ENCODE data around the gene PRKAR1B.

PRKAR1B gene

GRCh38 chr7:767580-767940 lies 40.5 kb upstream of the PRKAR1B start:
- H3K9me3 ChIP-seq (replicated peaks in 1 of 2; ENCODE audit: control insufficient read depth in 2 of 2, insufficient read depth in 1 of 2, low read depth in 1 of 2, low read length in 2 of 2) = peaks cover 5 to 6% of the 10 kb centered on the region in 2 donors
- H2BK15ac ChIP-seq (ENCODE audit: low read length) = no peak overlapping the region
- H3K14ac ChIP-seq (ENCODE audit: low read length) = no peak overlapping the region
- peak overlapping the region; percentile 55 for H3K23ac ChIP-seq (ENCODE audit: low read depth, low read length, poor library complexity)
- H3K4me2 ChIP-seq (ENCODE audit: insufficient read depth, low read length, poor library complexity, severe bottlenecking) = no peak overlapping the region
- no peak overlapping the region for H2BK120ac ChIP-seq (ENCODE audit: low read depth, low read length)
- no peak overlapping the region for H3K4me3 ChIP-seq (ENCODE audit: low read length in 2 of 2)
- no peak overlapping the region for H3K4ac ChIP-seq (ENCODE audit: low read length)
- DNase-seq (ENCODE audit: low spot score) = no peak
- H4K8ac ChIP-seq (ENCODE audit: low read depth, low read length) = no peak overlapping the region
- no peak overlapping the region for H2AFZ ChIP-seq (ENCODE audit: low read length)
- H3K27ac ChIP-seq (replicated peaks; ENCODE audit: low read length) = no peak overlapping the region
- WGBS, 2 donors (ENCODE audit: extremely low coverage in 2 of 2, insufficient read length in 2 of 2, insufficient replicate concordance in 1 of 2) = no CpG with 5 or more reads among the region's 21 CpGs
- peak overlapping the region; percentile 90 for H2BK12ac ChIP-seq (ENCODE audit: low read length)
- no peaks in the 10 kb centered on the region for H3K27me3 ChIP-seq (ENCODE audit: control insufficient read depth in 3 of 3, insufficient read depth in 3 of 3, low read depth in 1 of 3, low read length in 3 of 3)
- H3K18ac ChIP-seq (ENCODE audit: low read length) = no peak overlapping the region
- H3K9ac ChIP-seq (ENCODE audit: low read depth, low read length, poor library complexity) = peak overlapping the region; percentile 70
- H2BK5ac ChIP-seq (ENCODE audit: low read length) = no peak overlapping the region
- H3K79me1 ChIP-seq (ENCODE audit: low read depth, low read length) = peaks cover 9% of the 10 kb centered on the region
- no peak overlapping the region for H4K91ac ChIP-seq (ENCODE audit: low read depth, low read length, poor library complexity)
- no peaks in the 10 kb centered on the region for H3K4me1 ChIP-seq (ENCODE audit: control insufficient read depth in 2 of 2, insufficient read depth in 1 of 2, low read depth in 1 of 2, low read length in 2 of 2)
- no peak overlapping the region for H2AK5ac ChIP-seq (ENCODE audit: low read depth, low read length)
- H3K36me3 ChIP-seq (replicated peaks in 1 of 2; ENCODE audit: control insufficient read depth in 2 of 2, insufficient read depth in 2 of 2, low read length in 2 of 2) = peaks cover 36 to 82% of the 10 kb centered on the region in 2 donors

GRCh38 chr7:765383-765782 lies 38.3 kb upstream of the PRKAR1B start:
- Histone ChIP-seq H2BK5ac (ENCODE audit: low read length) (no peak overlapping the region), H4K8ac (ENCODE audit: low read depth, low read length) (no peak overlapping the region), H3K4ac (ENCODE audit: low read length) (no peak overlapping the region), H2BK15ac (ENCODE audit: low read length) (no peak overlapping the region), H2AFZ (ENCODE audit: low read length) (no peak overlapping the region), H3K23ac (ENCODE audit: low read depth, low read length, poor library complexity) (no peak overlapping the region), H3K27me3 (ENCODE audit: control insufficient read depth in 3 of 3, insufficient read depth in 3 of 3, low read depth in 1 of 3, low read length in 3 of 3) (no peaks in the 10 kb centered on the region), H2BK120ac (ENCODE audit: low read depth, low read length) (no peak overlapping the region), H3K79me1 (ENCODE audit: low read depth, low read length) (peaks cover 8% of the 10 kb centered on the region), H3K9me3 (replicated peaks in 1 of 2; ENCODE audit: control insufficient read depth in 2 of 2, insufficient read depth in 1 of 2, low read depth in 1 of 2, low read length in 2 of 2) (peaks cover 5 to 6% of the 10 kb centered on the region in 2 donors), H3K4me1 (ENCODE audit: control insufficient read depth in 2 of 2, insufficient read depth in 1 of 2, low read depth in 1 of 2, low read length in 2 of 2) (no peaks in the 10 kb centered on the region), H4K91ac (ENCODE audit: low read depth, low read length, poor library complexity) (no peak overlapping the region), H3K36me3 (replicated peaks in 1 of 2; ENCODE audit: control insufficient read depth in 2 of 2, insufficient read depth in 2 of 2, low read length in 2 of 2) (peaks cover 39 to 81% of the 10 kb centered on the region in 2 donors), H3K4me3 (ENCODE audit: low read length in 2 of 2) (no peak overlapping the region), H2BK12ac (ENCODE audit: low read length) (no peak overlapping the region), H3K27ac (replicated peaks; ENCODE audit: low read length) (no peak overlapping the region), H3K9ac (ENCODE audit: low read depth, low read length, poor library complexity) (no peak overlapping the region), H3K4me2 (ENCODE audit: insufficient read depth, low read length, poor library complexity, severe bottlenecking) (no peak overlapping the region), H3K14ac (ENCODE audit: low read length) (no peak overlapping the region), H2AK5ac (ENCODE audit: low read depth, low read length) (no peak overlapping the region), H3K18ac (ENCODE audit: low read length) (no peak overlapping the region)
- no peak for DNase-seq (ENCODE audit: low spot score)
- whole genome bisulfite sequencing, 2 donors (ENCODE audit: extremely low coverage in 2 of 2, insufficient read length in 2 of 2, insufficient replicate concordance in 1 of 2) = no CpG with 5 or more reads among the region's 7 CpGs

GRCh38 chr7:763762-764161 lies 36.7 kb upstream of the PRKAR1B start:
- Histone ChIP-seq H3K79me1 (ENCODE audit: low read depth, low read length) (peaks cover 2% of the 10 kb centered on the region), H2AFZ (ENCODE audit: low read length) (no peak overlapping the region), H3K9ac (ENCODE audit: low read depth, low read length, poor library complexity) (peak overlapping the region; percentile 60), H3K14ac (ENCODE audit: low read length) (peak overlapping the region; percentile 38), H3K27ac (replicated peaks; ENCODE audit: low read length) (no peak overlapping the region), H3K4ac (ENCODE audit: low read length) (no peak overlapping the region), H3K4me3 (ENCODE audit: low read length in 2 of 2) (no peak overlapping the region), H2BK120ac (ENCODE audit: low read depth, low read length) (no peak overlapping the region), H2BK15ac (ENCODE audit: low read length) (no peak overlapping the region), H3K36me3 (replicated peaks in 1 of 2; ENCODE audit: control insufficient read depth in 2 of 2, insufficient read depth in 2 of 2, low read length in 2 of 2) (peaks cover 38 to 93% of the 10 kb centered on the region in 2 donors), H2AK5ac (ENCODE audit: low read depth, low read length) (no peak overlapping the region), H3K9me3 (replicated peaks in 1 of 2; ENCODE audit: control insufficient read depth in 2 of 2, insufficient read depth in 1 of 2, low read depth in 1 of 2, low read length in 2 of 2) (peaks cover 5 to 6% of the 10 kb centered on the region in 2 donors), H3K27me3 (ENCODE audit: control insufficient read depth in 3 of 3, insufficient read depth in 3 of 3, low read depth in 1 of 3, low read length in 3 of 3) (no peaks in the 10 kb centered on the region), H2BK12ac (ENCODE audit: low read length) (no peak overlapping the region), H3K18ac (ENCODE audit: low read length) (no peak overlapping the region), H3K23ac (ENCODE audit: low read depth, low read length, poor library complexity) (no peak overlapping the region), H4K91ac (ENCODE audit: low read depth, low read length, poor library complexity) (no peak overlapping the region), H4K8ac (ENCODE audit: low read depth, low read length) (no peak overlapping the region), H3K4me1 (ENCODE audit: control insufficient read depth in 2 of 2, insufficient read depth in 1 of 2, low read depth in 1 of 2, low read length in 2 of 2) (no peaks in the 10 kb centered on the region), H3K4me2 (ENCODE audit: insufficient read depth, low read length, poor library complexity, severe bottlenecking) (no peak overlapping the region), H2BK5ac (ENCODE audit: low read length) (no peak overlapping the region)
- no CpG with 5 or more reads among the region's 19 CpGs for WGBS, 2 donors (ENCODE audit: extremely low coverage in 2 of 2, insufficient read length in 2 of 2, insufficient replicate concordance in 1 of 2)
- DNase-seq (ENCODE audit: low spot score) = no peak

GRCh38 chr7:762885-763284 lies 35.8 kb upstream of the PRKAR1B start:
- Histone ChIP-seq H2BK15ac (ENCODE audit: low read length) (no peak overlapping the region), H3K4ac (ENCODE audit: low read length) (no peak overlapping the region), H3K14ac (ENCODE audit: low read length) (no peak overlapping the region), H3K4me1 (ENCODE audit: control insufficient read depth in 2 of 2, insufficient read depth in 1 of 2, low read depth in 1 of 2, low read length in 2 of 2) (no peaks in the 10 kb centered on the region), H4K91ac (ENCODE audit: low read depth, low read length, poor library complexity) (no peak overlapping the region), H3K79me1 (ENCODE audit: low read depth, low read length) (peaks cover 2% of the 10 kb centered on the region), H3K4me3 (ENCODE audit: low read length in 2 of 2) (no peak overlapping the region), H2BK5ac (ENCODE audit: low read length) (no peak overlapping the region), H2BK120ac (ENCODE audit: low read depth, low read length) (no peak overlapping the region), H3K27me3 (ENCODE audit: control insufficient read depth in 3 of 3, insufficient read depth in 3 of 3, low read depth in 1 of 3, low read length in 3 of 3) (no peaks in the 10 kb centered on the region), H2BK12ac (ENCODE audit: low read length) (no peak overlapping the region), H2AFZ (ENCODE audit: low read length) (no peak overlapping the region), H3K23ac (ENCODE audit: low read depth, low read length, poor library complexity) (no peak overlapping the region), H2AK5ac (ENCODE audit: low read depth, low read length) (no peak overlapping the region), H4K8ac (ENCODE audit: low read depth, low read length) (no peak overlapping the region), H3K4me2 (ENCODE audit: insufficient read depth, low read length, poor library complexity, severe bottlenecking) (no peak overlapping the region), H3K27ac (replicated peaks; ENCODE audit: low read length) (no peak overlapping the region), H3K18ac (ENCODE audit: low read length) (no peak overlapping the region), H3K36me3 (replicated peaks in 1 of 2; ENCODE audit: control insufficient read depth in 2 of 2, insufficient read depth in 2 of 2, low read length in 2 of 2) (peaks cover 37 to 90% of the 10 kb centered on the region in 2 donors), H3K9me3 (replicated peaks in 1 of 2; ENCODE audit: control insufficient read depth in 2 of 2, insufficient read depth in 1 of 2, low read depth in 1 of 2, low read length in 2 of 2) (peaks cover 5 to 6% of the 10 kb centered on the region in 2 donors), H3K9ac (ENCODE audit: low read depth, low read length, poor library complexity) (no peak overlapping the region)
- DNase-seq (ENCODE audit: low spot score) = no peak
- WGBS, 2 donors (ENCODE audit: extremely low coverage in 2 of 2, insufficient read length in 2 of 2, insufficient replicate concordance in 1 of 2) = no CpG with 5 or more reads among the region's 5 CpGs

All from neuronal stem cell (in vitro differentiated cells).